Psoas muscle (tissue), 8 donors: ENCODE measurements around the gene INTS2. TPM values are rescaled to one million over a fixed set of nuclear protein-coding genes. Genes with fewer than 3 reads are reported as not detected.

Experiments used
- ATAC-seq, 4 donors: fragments of 200-7000 bp; cut with Tn5 transposase; one replicate each; pipeline ENCODE4 v1.9.1; 2020; ENCODE audit warnings: moderate library complexity in 3 of 4, mild to moderate bottlenecking in 2 of 4
- DNase-seq, 2 donors: peaks; one replicate each; pipeline ENCODE4 v3.0.0-alpha.2; 2020
- H3K27ac ChIP-seq: fragments of 200-600 bp; one replicate; pipeline ENCODE4 v1.8.0; 2022
- H3K27me3 ChIP-seq, 3 donors: fragments of 200-600 bp in 1 of 3; one replicate each; pipeline versions ENCODE4 v1.6.1 to v1.8.0; 2013 to 2022; ENCODE audit warnings: low read length in 2 of 3, mild to moderate bottlenecking in 2 of 3, moderate library complexity in 1 of 3; ENCODE audit not compliant: insufficient read depth in 3 of 3
- H3K36me3 ChIP-seq, 2 donors: fragments of 200-600 bp in 1 of 2; one replicate each; pipeline versions ENCODE4 v1.6.1 to v1.8.0; 2013 to 2022; ENCODE audit warnings: low read depth in 1 of 2, mild to moderate bottlenecking in 1 of 2, moderate library complexity in 1 of 2; ENCODE audit not compliant: insufficient read depth in 1 of 2
- H3K4me1 ChIP-seq: fragments of 200-600 bp; one replicate; pipeline ENCODE4 v1.8.0; 2022
- H3K4me3 ChIP-seq: fragments of 200-600 bp; one replicate; pipeline ENCODE4 v1.8.0; 2022; ENCODE audit warnings: mild to moderate bottlenecking
- H3K9me3 ChIP-seq: fragments of 200-600 bp; one replicate; pipeline ENCODE4 v1.8.0; 2022
- WGBS, 3 donors: extraction: QIAGEN DNeasy Blood & Tissue Kit; methylation state at CpG; one replicate each; pipeline versions ENCODE4 v1.1.6 to v1.1.7; 2013; 5-methylcytosine and 5-hydroxymethylcytosine counted together
- intact Hi-C, 2 donors: fragments of 100-400 bp; cut with DNase I; formaldehyde crosslinking; loops; one replicate each; pipeline versions ENCODE4 v1.11.0 to v1.14.2; 2022
- polyA plus RNA-seq, 3 donors: library from polyadenylated mRNA; stranded (reverse); fragments of 200-250 nt; gene quantifications; one replicate each; pipeline ENCODE4 v1.2.3, GENCODE V29; 2013
- total RNA-seq, 4 donors: library from RNA; stranded (reverse); fragmentation: NEBNext Ultra II Directional in 2 of 4; extraction: Animal tissue kit (Norgen Biotek cat#: 25700) in 2 of 4; gene quantifications; one replicate each; pipeline versions ENCODE4 v1.2.1 to v1.2.4, GENCODE V29; 2021 to 2023
- TF ChIP-seq, protein P1 (sequence below): fragments of 200-600 bp; IDR thresholded peaks from one replicate; pipeline ENCODE4 v1.8.0; 2022; ENCODE audit warnings: antibody characterized with exemption
- donor health status: healthy with polysubstance abuse.
- donor health status: DM: no; HTN: no; CAD: no; lungs with moderate emphysema.
- donor health status: Bipolar disorder and iron deficiency.
- donor health status: healthy.
- donor health status: DM: yes; HTN: yes; CAD: no.
- donor health status: DM: no; HTN: no; CAD: no.
- donor health status: DM: no; HTN: no; CAD: no.
- donor health status: DM: yes; HTN: yes; CAD: no.

The INTS2 gene
- total and polyA plus RNA-seq, 7 donors: 1.3 to 8.0 (median 6.6) TPM

DNA sequence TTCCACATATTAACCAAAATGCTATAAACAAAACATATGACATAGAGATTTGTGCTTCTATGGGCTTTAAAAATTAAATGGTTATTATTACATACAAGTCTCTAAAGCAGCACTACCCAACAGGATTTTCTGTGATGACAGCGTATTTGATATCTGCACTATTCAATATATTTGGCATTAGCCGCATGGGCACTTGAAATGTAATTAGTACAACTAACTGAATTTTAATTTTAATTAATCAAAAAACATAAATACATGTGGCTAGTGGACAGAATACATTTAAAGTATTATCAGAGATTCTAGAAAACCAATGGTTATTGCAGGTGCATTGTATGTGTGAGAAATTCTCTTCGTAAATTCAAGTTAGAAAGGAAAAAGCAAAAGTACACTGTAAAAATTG is 110.3 kb downstream of the INTS2 start:
- H3K27ac ChIP-seq: no peak overlapping the region
- ATAC-seq (no peak), DNase-seq (no peak)
- no peak overlapping the region for H3K4me3 ChIP-seq
- no peaks in the 10 kb centered on the region for H3K36me3 ChIP-seq
- H3K27me3 ChIP-seq: no peaks in the 10 kb centered on the region
- H3K4me1 ChIP-seq: no peaks in the 10 kb centered on the region
- TF ChIP-seq, protein P1, sequence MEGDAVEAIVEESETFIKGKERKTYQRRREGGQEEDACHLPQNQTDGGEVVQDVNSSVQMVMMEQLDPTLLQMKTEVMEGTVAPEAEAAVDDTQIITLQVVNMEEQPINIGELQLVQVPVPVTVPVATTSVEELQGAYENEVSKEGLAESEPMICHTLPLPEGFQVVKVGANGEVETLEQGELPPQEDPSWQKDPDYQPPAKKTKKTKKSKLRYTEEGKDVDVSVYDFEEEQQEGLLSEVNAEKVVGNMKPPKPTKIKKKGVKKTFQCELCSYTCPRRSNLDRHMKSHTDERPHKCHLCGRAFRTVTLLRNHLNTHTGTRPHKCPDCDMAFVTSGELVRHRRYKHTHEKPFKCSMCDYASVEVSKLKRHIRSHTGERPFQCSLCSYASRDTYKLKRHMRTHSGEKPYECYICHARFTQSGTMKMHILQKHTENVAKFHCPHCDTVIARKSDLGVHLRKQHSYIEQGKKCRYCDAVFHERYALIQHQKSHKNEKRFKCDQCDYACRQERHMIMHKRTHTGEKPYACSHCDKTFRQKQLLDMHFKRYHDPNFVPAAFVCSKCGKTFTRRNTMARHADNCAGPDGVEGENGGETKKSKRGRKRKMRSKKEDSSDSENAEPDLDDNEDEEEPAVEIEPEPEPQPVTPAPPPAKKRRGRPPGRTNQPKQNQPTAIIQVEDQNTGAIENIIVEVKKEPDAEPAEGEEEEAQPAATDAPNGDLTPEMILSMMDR: no peak
- intact Hi-C loops: no loop called here
- 97 to 99% (median 98%) methylated on average over 3 of the region's 3 CpGs for WGBS, 3 donors
- H3K9me3 ChIP-seq: no peaks in the 10 kb centered on the region

DNA sequence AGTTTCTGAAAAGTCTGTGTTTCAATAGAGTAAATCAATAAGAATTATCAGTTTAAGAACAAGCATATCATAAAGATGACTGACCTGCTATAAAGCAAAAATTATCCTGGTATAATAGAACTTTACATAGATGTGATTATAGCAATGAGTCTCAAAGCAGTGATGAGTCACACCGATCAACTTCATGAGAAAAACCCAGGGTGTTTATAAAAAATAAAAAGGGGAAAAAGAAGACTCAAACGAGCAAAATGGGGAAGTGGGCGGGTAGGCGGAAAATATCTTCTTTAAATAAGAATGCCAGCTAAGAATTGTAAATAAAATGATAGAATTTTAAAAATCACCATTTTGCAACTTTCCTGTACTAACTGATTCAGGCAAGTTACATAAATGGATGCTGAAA is 111.2 kb downstream of the INTS2 start:
- ATAC-seq: no peak
- WGBS, 3 donors: 76 to 85% (median 80%) methylated on average over 4 of the region's 4 CpGs
- no peaks in the 10 kb centered on the region for H3K9me3 ChIP-seq

DNA sequence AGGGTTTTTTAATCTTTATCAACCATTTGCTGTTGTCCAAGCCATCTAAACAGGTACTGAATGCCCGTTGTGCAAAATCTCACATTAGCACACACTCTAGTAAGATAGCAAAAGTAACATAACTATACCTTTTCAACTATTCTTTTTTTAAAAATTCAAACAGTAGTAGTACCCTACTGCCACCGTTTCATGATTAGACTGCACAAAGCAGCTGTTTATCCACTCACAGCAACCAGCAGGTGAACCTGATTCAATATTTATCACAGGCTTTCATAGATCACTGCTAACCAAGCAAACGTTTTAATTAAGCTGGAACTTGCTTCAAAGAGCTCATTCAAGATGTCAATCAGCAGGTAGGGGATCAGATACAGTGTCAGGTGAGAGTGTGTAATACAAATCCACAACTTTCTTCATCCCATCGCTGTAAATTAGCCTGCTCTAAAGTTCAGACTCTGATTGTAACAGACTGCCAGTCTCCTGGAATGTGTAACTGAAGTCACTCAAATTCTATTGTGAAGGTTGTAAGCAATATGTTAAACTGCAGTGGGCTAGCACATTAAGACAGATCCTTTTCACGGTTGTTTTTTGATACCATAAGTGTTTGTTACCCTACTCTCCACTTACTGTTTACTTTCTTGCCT is 111.8 kb downstream of the INTS2 start:
- Histone ChIP-seq H3K27me3 (no peaks in the 10 kb centered on the region), H3K36me3 (no peaks in the 10 kb centered on the region), H3K27ac (no peak overlapping the region), H3K4me1 (no peaks in the 10 kb centered on the region), H3K9me3 (no peaks in the 10 kb centered on the region), H3K4me3 (no peak overlapping the region)
- 41 to 48% (median 41%) methylated on average over 5 of the region's 5 CpGs for WGBS, 3 donors
- ATAC-seq (no peak), DNase-seq (no peak)
- TF ChIP-seq, protein P1: no peak
- intact Hi-C loops: no loop called here

More for the DNA sequence above, 111.2 kb downstream of the INTS2 start:
- no peak for DNase-seq
- Histone ChIP-seq H3K27me3 (no peaks in the 10 kb centered on the region), H3K4me1 (no peaks in the 10 kb centered on the region), H3K36me3 (no peaks in the 10 kb centered on the region), H3K27ac (no peak overlapping the region), H3K4me3 (no peak overlapping the region)
- TF ChIP-seq, protein P1: no peak
- intact Hi-C loops: no loop called here

Other genes starting within 250 kb of the INTS2 start
- under 1 TPM; 0.06 to 0.40 (median 0.19) TPM for gene BRIP1, start 64.5 kb downstream of the INTS2 start, total RNA-seq
- gene BRIP1, start 64.5 kb downstream of the INTS2 start, polyA plus RNA-seq: under 1 TPM in 2 of 3 donors, not detected in 1; 0.03 to 0.35 TPM
- 10 to 100 TPM; 45.1 to 74.4 (median 52.9) TPM for gene MED13, start 137.3 kb upstream of the INTS2 start, total RNA-seq
- 10 to 100 TPM in 1 of 3 donors, 1 to 10 TPM in 2; 6.6 to 29.0 (median 10.0) TPM for gene MED13, start 137.3 kb upstream of the INTS2 start, polyA plus RNA-seq